IMR-90 (cell line): ENCODE data around the gene DZIP3. TPM values are rescaled to one million over a fixed set of nuclear protein-coding genes. Genes with fewer than 3 reads are reported as not detected.

Experiments used
- ATAC-seq: fragments of 200-7000 bp; cut with Tn5 transposase; 2 replicates; pipeline ENCODE4 v1.9.1; 2020; ENCODE audit warnings: low read depth, mild to moderate bottlenecking, moderate library complexity
- BruUV-seq: library from RNA; stranded (reverse); fragments of 400-500 nt; replicated peaks from 2 replicates; lab custom pipeline; 2021; lab: Mats Ljungman, UMichigan
- CTCF ChIA-PET: fragments of 300-600 bp; formaldehyde crosslinking; extraction: SDS; loops from one replicate; lab custom pipeline; 2021; ENCODE audit warnings: antibody characterized with exemption; lab: Yijun Ruan, JAX
- POLR2A ChIA-PET: fragments of 300-600 bp; sonication (Branson Sonifier 250); formaldehyde crosslinking; loops from one replicate; lab custom pipeline; 2022; ENCODE audit warnings: antibody characterized with exemption; ENCODE audit not compliant: unreplicated experiment; lab: Charles Lee
- DNase-seq: peaks from one replicate; pipeline ENCODE4 v3.0.0; 2013
- H2AFZ ChIP-seq: replicated peaks from 2 replicates; pipeline ENCODE3; 2013; ENCODE audit warnings: low read length, mild to moderate bottlenecking; ENCODE audit not compliant: poor library complexity
- H2AK5ac ChIP-seq: 2 replicates; pipeline ENCODE4 v1.6.1; 2013; ENCODE audit warnings: low read depth, low read length, inconsistent platforms
- H2AK9ac ChIP-seq: replicated peaks from 2 replicates; pipeline ENCODE3; 2013; ENCODE audit warnings: mild to moderate bottlenecking, low read depth, low read length, moderate library complexity; ENCODE audit not compliant: poor library complexity
- H2BK120ac ChIP-seq: 2 replicates; pipeline ENCODE4 v1.6.1; 2013; ENCODE audit warnings: low read depth, low read length, inconsistent platforms
- H2BK15ac ChIP-seq: 3 replicates; pipeline ENCODE4 v1.6.1; 2013; ENCODE audit warnings: low read depth, low read length, inconsistent platforms
- H2BK20ac ChIP-seq: 2 replicates; pipeline ENCODE4 v1.6.1; 2013; ENCODE audit warnings: low read depth, mild to moderate bottlenecking, inconsistent platforms, low read length, moderate library complexity
- H2BK5ac ChIP-seq: 2 replicates; pipeline ENCODE4 v1.6.1; 2013; ENCODE audit warnings: mild to moderate bottlenecking, low read depth, low read length, inconsistent platforms; ENCODE audit not compliant: poor library complexity, severe bottlenecking
- H3K14ac ChIP-seq: replicated peaks from 2 replicates; pipeline ENCODE4 v1.6.1; 2013; ENCODE audit warnings: low read depth, low read length, inconsistent platforms
- H3K18ac ChIP-seq: 2 replicates; pipeline ENCODE4 v1.6.1; 2013; ENCODE audit warnings: low read depth, low read length, control low read depth
- H3K23ac ChIP-seq: 2 replicates; pipeline ENCODE4 v1.6.1; 2013; ENCODE audit warnings: low read depth, low read length, inconsistent platforms
- H3K27ac ChIP-seq: 2 replicates; pipeline ENCODE4 v1.5.1; 2013; ENCODE audit warnings: mild to moderate bottlenecking, control low read depth, low read length; ENCODE audit not compliant: insufficient read depth
- H3K27me3 ChIP-seq: 2 replicates; pipeline ENCODE4 v1.6.1; 2013; ENCODE audit warnings: low read length; ENCODE audit not compliant: control insufficient read depth, insufficient read depth
- H3K36me3 ChIP-seq: 2 replicates; pipeline ENCODE4 v1.6.1; 2013; ENCODE audit warnings: low read length, mixed read lengths; ENCODE audit not compliant: control insufficient read depth, insufficient read depth
- H3K4ac ChIP-seq: 2 replicates; pipeline ENCODE4 v1.6.1; 2013; ENCODE audit warnings: low read depth, low read length, inconsistent platforms
- H3K4me1 ChIP-seq: 2 replicates; pipeline ENCODE4 v1.6.1; 2013; ENCODE audit warnings: low read length, mixed read lengths; ENCODE audit not compliant: control insufficient read depth, insufficient read depth
- H3K4me2 ChIP-seq: 2 replicates; pipeline ENCODE4 v1.6.1; 2013; ENCODE audit warnings: low read depth, mild to moderate bottlenecking, control low read depth, low read length, moderate library complexity
- H3K4me3 ChIP-seq: 2 replicates; pipeline ENCODE4 v1.5.1; 2013; ENCODE audit warnings: low read depth, mild to moderate bottlenecking, control low read depth, low read length, moderate library complexity; ENCODE audit not compliant: insufficient read depth
- H3K56ac ChIP-seq: 2 replicates; pipeline ENCODE4 v1.6.1; 2013; ENCODE audit warnings: low read length, inconsistent platforms; ENCODE audit not compliant: insufficient read depth; ENCODE audit errors: extremely low read depth
- H3K79me1 ChIP-seq, 2 experiments: 2 replicates each; pipeline ENCODE4 v1.6.1; 2013; ENCODE audit warnings: low read length in 2 of 2, inconsistent platforms in 1 of 2, low read depth in 1 of 2
- H3K9ac ChIP-seq: 2 replicates; pipeline ENCODE4 v1.6.1; 2013; ENCODE audit warnings: low read depth, low read length, control low read depth
- H3K9me1 ChIP-seq: 2 replicates; pipeline ENCODE4 v1.6.1; 2013; ENCODE audit warnings: low read length, inconsistent platforms; ENCODE audit not compliant: insufficient read depth
- H3K9me3 ChIP-seq: 2 replicates; pipeline ENCODE4 v1.6.1; 2013; ENCODE audit warnings: low read length; ENCODE audit not compliant: control insufficient read depth, insufficient read depth
- H4K20me1 ChIP-seq: 2 replicates; pipeline ENCODE4 v1.6.1; 2013; ENCODE audit warnings: low read length, inconsistent platforms; ENCODE audit not compliant: insufficient read depth
- H4K5ac ChIP-seq: 2 replicates; pipeline ENCODE4 v1.6.1; 2013; ENCODE audit warnings: mild to moderate bottlenecking, low read depth, low read length, control low read depth
- H4K8ac ChIP-seq, 2 experiments: 2 replicates each; pipeline ENCODE4 v1.6.1; 2013; ENCODE audit warnings: low read depth in 2 of 2, low read length in 2 of 2, control low read depth in 1 of 2, inconsistent platforms in 1 of 2
- H4K91ac ChIP-seq: 2 replicates; pipeline ENCODE4 v1.6.1; 2013; ENCODE audit warnings: low read depth, low read length, inconsistent platforms; ENCODE audit not compliant: insufficient read depth
- CHD1 ChIP-seq: IDR thresholded peaks from 2 replicates; pipeline ENCODE4 v1.6.1; 2012; ENCODE audit warnings: low read depth, low read length, improper control_type of control experiment
- CTCF ChIP-seq: conservative IDR thresholded peaks from 2 replicates; pipeline ENCODE4 v1.5.1; 2012; ENCODE audit warnings: mild to moderate bottlenecking, low read depth, low read length, improper control_type of control experiment
- ELK1 ChIP-seq: fragments of 150-350 bp; IDR thresholded peaks from 2 replicates; pipeline ENCODE4 v1.6.1; 2016; ENCODE audit warnings: low read depth, mild to moderate bottlenecking, low read length, moderate library complexity, borderline replicate concordance
- FOS ChIP-seq: fragments of 150-350 bp; IDR thresholded peaks from 2 replicates; pipeline ENCODE4 v1.6.1; 2016; ENCODE audit warnings: low read depth, low read length
- MAFK ChIP-seq: IDR thresholded peaks from 2 replicates; pipeline ENCODE4 v1.6.1; 2012; ENCODE audit warnings: low read depth, low read length, improper control_type of control experiment
- MAZ ChIP-seq: IDR thresholded peaks from 2 replicates; pipeline ENCODE4 v1.6.1; 2012; ENCODE audit warnings: low read depth, mild to moderate bottlenecking, low read length, improper control_type of control experiment, moderate library complexity, borderline replicate concordance
- NFE2L2 ChIP-seq: fragments of 150-350 bp; IDR thresholded peaks from 2 replicates; pipeline ENCODE4 v1.6.1; 2016; ENCODE audit warnings: low read depth, mild to moderate bottlenecking, low read length
- POLR2A ChIP-seq: IDR thresholded peaks from 2 replicates; pipeline ENCODE4 v1.6.1; 2012; ENCODE audit warnings: mild to moderate bottlenecking, low read depth, low read length
- RAD21 ChIP-seq: IDR thresholded peaks from 2 replicates; pipeline ENCODE4 v1.6.1; 2012; ENCODE audit warnings: low read length, improper control_type of control experiment
- RCOR1 ChIP-seq: IDR thresholded peaks from 2 replicates; pipeline ENCODE4 v1.6.1; 2012; ENCODE audit warnings: mild to moderate bottlenecking, low read length, improper control_type of control experiment; ENCODE audit not compliant: insufficient replicate concordance
- RFX5 ChIP-seq: IDR thresholded peaks from 2 replicates; pipeline ENCODE4 v1.8.0; 2012; ENCODE audit warnings: low read depth, mild to moderate bottlenecking, low read length, moderate library complexity
- USF2 ChIP-seq: fragments of 150-350 bp; IDR thresholded peaks from 2 replicates; pipeline ENCODE4 v1.6.1; 2017; ENCODE audit warnings: mild to moderate bottlenecking, antibody characterized with exemption, low read length, low read depth
- WGBS, 2 experiments: methylation state at CpG; one replicate each; pipeline versions ENCODE4 v1.1.5 to v1.1.7; 2013; ENCODE audit warnings: missing lambda C conversion rate in 2 of 2; ENCODE audit not compliant: insufficient read length in 1 of 2; ENCODE audit errors: extremely low coverage in 2 of 2; 5-methylcytosine and 5-hydroxymethylcytosine counted together
- dilution Hi-C: fragments of 300-500 bp; cut with HindIII; formaldehyde crosslinking; loops from one replicate; pipeline ENCODE4 v1.14.3; 2018; ENCODE audit warnings: low sequenced_read_pairs; ENCODE audit not compliant: unreplicated experiment
- in situ Hi-C: fragments of 300-500 bp; cut with MboI; formaldehyde crosslinking; loops from 3 replicates; pipeline ENCODE4 v1.14.3; 2019; ENCODE audit warnings: low sequenced_read_pairs, inconsistent platforms, mixed read lengths
- intact Hi-C: fragments of 100-400 bp; cut with micrococcal nuclease; formaldehyde crosslinking; loops from 2 replicates; pipeline ENCODE4 v1.10.0; 2022
- polyA plus RNA-seq, 3 experiments: library from polyadenylated mRNA; depleted of rRNA; stranded (reverse); fragments of >200 nt; gene quantifications; 2 replicates each; pipeline ENCODE4 v1.2.3, GENCODE V29; 2012; ENCODE audit warnings: low replicate concordance in 1 of 3
- total RNA-seq: library from RNA; depleted of rRNA; stranded (reverse); fragments of >200 nt; gene quantifications from 2 replicates; pipeline ENCODE4 v1.2.3, GENCODE V29; 2012

The DZIP3 gene
- total and polyA plus RNA-seq, 2 of the 4 experiments (the other 2 are of a cell fraction), result 7.0 to 9.9 TPM

- H3K4ac ChIP-seq, result no peak overlapping the region
These were observed 19.2 kb downstream of the DZIP3 start for GRCh38 chr3:108608750-108609149.

More at GRCh38 chr3:108608750-108609149, 19.2 kb downstream of the DZIP3 start:
- in situ Hi-C loops, result no loop called here
- no TSS peak for BruUV-seq
- Histone ChIP-seq H2BK120ac (no peak overlapping the region), H3K36me3 (no peaks in the 10 kb centered on the region), H3K9ac (no peak overlapping the region), H2AFZ (no peak overlapping the region), H4K8ac (no peak overlapping the region), H3K9me1 (no peaks in the 10 kb centered on the region), H3K4me3 (no peak overlapping the region), H3K56ac (no peak overlapping the region), H2AK9ac (no peak overlapping the region), H4K20me1 (no peaks in the 10 kb centered on the region), H3K79me1 (no peaks in the 10 kb centered on the region), H3K4me1 (no peaks in the 10 kb centered on the region), H3K14ac (no peak overlapping the region), H3K23ac (no peak overlapping the region), H3K18ac (no peak overlapping the region), H4K5ac (no peak overlapping the region), H3K4me2 (no peak overlapping the region), H3K9me3 (no peaks in the 10 kb centered on the region), H3K27me3 (no peaks in the 10 kb centered on the region), H4K91ac (no peak overlapping the region), H3K27ac (no peak overlapping the region), H2BK20ac (no peak overlapping the region), H2BK15ac (no peak overlapping the region), H2BK5ac (no peak overlapping the region), H2AK5ac (no peak overlapping the region)
- dilution Hi-C loops, result no loop called here
- intact Hi-C loops, result no loop called here
- DNase-seq (no peak), ATAC-seq (no peak)
- no peak for TF ChIP-seq FOS
- no peak for TF ChIP-seq RAD21
- TF ChIP-seq MAZ, result no peak
- TF ChIP-seq POLR2A, result no peak
- TF ChIP-seq ELK1, result no peak
- TF ChIP-seq MAFK, result no peak
- no peak for TF ChIP-seq CHD1
- no peak for TF ChIP-seq NFE2L2
- TF ChIP-seq RCOR1, result no peak
- TF ChIP-seq RFX5, result no peak
- no peak for TF ChIP-seq CTCF
- no peak for TF ChIP-seq USF2
- CTCF ChIA-PET, result no interaction called here
- no CpG with 5 or more reads among the region's 4 CpGs for WGBS, 2 experiments
- POLR2A ChIA-PET, result no interaction called here
